Measurements from ENCODE around the gene TRIM17. TPM values are rescaled to one million over a fixed set of nuclear protein-coding genes. Genes with fewer than 3 reads are reported as not detected.

Gene TRIM17
- total RNA-seq, 6 experiments from 2014 or later = 0.23 to 0.36 (median 0.30) TPM; not detected in 3

DNA sequence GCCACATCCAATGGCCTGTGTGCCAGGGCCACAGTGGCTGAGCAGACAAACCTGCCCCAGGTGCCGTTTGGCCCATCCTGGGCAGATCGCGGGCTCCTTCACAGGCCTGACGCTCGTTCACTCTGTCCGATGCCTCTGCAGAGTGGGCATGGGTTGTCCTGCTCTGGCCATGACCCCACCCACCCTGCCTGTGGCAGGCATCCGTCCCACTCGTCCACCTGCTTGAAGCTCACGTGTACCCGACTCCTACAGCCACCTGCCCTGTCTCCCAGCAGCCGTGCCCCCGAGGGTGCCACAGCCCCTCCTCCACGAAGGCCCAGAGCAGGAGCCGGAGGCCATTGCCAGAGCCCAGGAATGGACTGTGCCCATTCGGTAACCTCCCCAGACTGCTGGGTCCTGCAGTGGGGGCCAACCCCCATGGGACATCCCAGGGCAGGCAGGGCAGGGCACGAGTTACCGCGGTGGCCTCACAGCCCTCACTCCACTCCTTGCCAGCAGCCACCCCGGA is 51.9 kb downstream of the TRIM17 start:
- H3K9me3 Mint-ChIP-seq = no peaks in the 10 kb centered on the region
- no peak overlapping the region for H3K27ac Mint-ChIP-seq
- no peak overlapping the region for H3K4me3 Mint-ChIP-seq
- no peak for DNase-seq
- H3K4me1 Mint-ChIP-seq (ENCODE audit: low read depth) = no peaks in the 10 kb centered on the region
- TF ChIP-seq, protein P1, sequence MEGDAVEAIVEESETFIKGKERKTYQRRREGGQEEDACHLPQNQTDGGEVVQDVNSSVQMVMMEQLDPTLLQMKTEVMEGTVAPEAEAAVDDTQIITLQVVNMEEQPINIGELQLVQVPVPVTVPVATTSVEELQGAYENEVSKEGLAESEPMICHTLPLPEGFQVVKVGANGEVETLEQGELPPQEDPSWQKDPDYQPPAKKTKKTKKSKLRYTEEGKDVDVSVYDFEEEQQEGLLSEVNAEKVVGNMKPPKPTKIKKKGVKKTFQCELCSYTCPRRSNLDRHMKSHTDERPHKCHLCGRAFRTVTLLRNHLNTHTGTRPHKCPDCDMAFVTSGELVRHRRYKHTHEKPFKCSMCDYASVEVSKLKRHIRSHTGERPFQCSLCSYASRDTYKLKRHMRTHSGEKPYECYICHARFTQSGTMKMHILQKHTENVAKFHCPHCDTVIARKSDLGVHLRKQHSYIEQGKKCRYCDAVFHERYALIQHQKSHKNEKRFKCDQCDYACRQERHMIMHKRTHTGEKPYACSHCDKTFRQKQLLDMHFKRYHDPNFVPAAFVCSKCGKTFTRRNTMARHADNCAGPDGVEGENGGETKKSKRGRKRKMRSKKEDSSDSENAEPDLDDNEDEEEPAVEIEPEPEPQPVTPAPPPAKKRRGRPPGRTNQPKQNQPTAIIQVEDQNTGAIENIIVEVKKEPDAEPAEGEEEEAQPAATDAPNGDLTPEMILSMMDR (IDR thresholded peaks at IDR 0.05) = no peak
- H3K36me3 Mint-ChIP-seq (ENCODE audit: low read depth) = no peaks in the 10 kb centered on the region
- peaks cover 4% of the 10 kb centered on the region; the same call in 1 of the 2 replicates for H3K27me3 Mint-ChIP-seq (ENCODE audit: insufficient read depth)

DNA sequence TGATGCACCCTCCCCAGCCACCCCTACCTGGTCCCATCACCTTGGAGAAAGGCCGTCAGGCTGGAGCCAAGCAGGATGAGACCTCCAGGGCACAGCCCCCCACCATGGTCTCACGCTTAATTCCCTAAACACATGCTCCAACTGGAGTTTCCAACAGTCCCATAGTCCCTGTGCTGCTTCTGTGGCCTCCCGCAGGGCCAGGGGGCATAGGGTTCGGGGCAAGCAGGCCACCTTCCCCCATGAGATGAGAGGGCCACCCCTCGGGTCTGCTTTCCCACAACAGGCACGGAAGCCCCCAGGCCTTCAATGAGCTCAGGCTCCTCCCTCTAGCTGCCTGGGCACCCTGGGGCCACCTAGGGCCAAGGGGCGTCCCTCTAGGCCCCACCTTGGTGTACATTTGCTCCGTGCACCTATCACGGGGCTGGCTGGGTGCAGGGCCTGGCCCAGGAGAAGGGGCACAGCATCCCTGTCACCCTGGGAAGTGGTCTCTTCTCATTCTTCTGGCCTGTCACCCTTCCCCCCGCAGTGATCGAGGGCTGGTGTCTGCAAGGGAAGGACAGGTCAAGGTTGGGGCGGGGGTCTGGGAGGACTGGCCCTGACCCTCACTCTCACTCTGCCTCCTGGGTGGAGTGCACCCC is 52.5 kb downstream of the TRIM17 start:
- DNase-seq = no peak
- H3K9me3 Mint-ChIP-seq = no peaks in the 10 kb centered on the region
- H3K27ac Mint-ChIP-seq = no peak overlapping the region
- no peak overlapping the region for H3K4me3 Mint-ChIP-seq
- no peaks in the 10 kb centered on the region for H3K36me3 Mint-ChIP-seq (ENCODE audit: low read depth)
- H3K4me1 Mint-ChIP-seq (ENCODE audit: low read depth) = no peaks in the 10 kb centered on the region
- TF ChIP-seq, protein P1 (IDR thresholded peaks at IDR 0.05) = no peak
- peaks cover 4% of the 10 kb centered on the region; the same call in 1 of the 2 replicates for H3K27me3 Mint-ChIP-seq (ENCODE audit: insufficient read depth)

DNA sequence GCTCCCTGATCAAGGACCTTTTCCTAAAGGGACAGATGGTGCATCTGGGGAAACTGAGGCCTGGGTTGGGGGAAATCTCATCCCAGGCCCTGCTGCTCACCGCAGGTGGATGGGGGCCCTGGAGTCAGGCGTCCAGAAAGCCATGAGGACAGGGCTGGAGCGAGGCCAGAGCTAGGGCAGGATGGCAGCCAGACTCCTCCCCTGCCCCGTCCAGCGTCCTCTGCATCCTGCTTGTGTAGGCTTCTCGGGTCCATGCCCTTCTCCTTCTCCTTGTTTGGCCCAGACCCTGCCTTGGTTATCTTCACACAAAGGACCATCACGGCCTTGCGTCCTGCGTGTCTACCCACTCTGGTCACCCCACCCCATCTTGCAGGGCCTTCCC is 53.0 kb downstream of the TRIM17 start:
- H3K9me3 Mint-ChIP-seq = no peaks in the 10 kb centered on the region
- H3K4me1 Mint-ChIP-seq (ENCODE audit: low read depth) = no peaks in the 10 kb centered on the region
- TF ChIP-seq, protein P1 (IDR thresholded peaks at IDR 0.05) = no peak
- H3K27ac Mint-ChIP-seq = no peak overlapping the region
- no peaks in the 10 kb centered on the region for H3K36me3 Mint-ChIP-seq (ENCODE audit: low read depth)
- no peak overlapping the region for H3K4me3 Mint-ChIP-seq
- DNase-seq = no peak
- H3K27me3 Mint-ChIP-seq (ENCODE audit: insufficient read depth) = peaks cover 2% of the 10 kb centered on the region; the same call in 1 of the 2 replicates

DNA sequence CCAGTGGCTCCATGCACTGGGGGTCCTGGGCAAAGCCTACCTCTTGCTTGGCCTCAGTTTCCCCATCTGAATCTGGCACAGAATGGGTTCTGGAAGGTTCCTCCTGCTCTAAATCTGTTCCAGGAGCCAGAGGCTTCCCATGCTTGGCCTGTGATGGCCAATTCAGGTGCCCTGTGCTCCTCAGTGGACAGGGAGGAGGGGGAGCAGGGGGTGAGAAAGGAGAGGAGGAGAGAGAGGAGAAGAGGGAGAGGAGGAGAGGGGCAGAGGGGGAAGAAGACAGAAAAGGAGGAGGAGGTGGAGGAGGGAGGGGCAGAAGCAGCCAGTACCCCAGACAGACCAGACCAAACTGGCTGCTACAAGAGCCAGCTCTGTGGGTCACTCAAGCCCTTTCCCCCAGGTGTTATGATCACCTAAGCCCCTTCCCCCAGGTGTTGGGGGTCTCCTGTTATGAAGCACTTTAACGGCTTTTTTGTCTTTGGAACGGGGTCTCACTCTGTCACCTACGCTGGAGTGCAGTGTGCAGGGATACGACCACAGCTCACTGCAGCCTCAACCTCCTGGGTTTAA is 53.7 kb downstream of the TRIM17 start:
- TF ChIP-seq, protein P1 (IDR thresholded peaks at IDR 0.05) = no peak
- no peak for DNase-seq
- no peak overlapping the region for H3K4me3 Mint-ChIP-seq
- H3K27ac Mint-ChIP-seq = no peak overlapping the region
- H3K4me1 Mint-ChIP-seq (ENCODE audit: low read depth) = no peaks in the 10 kb centered on the region
- no peaks in the 10 kb centered on the region for H3K9me3 Mint-ChIP-seq
- H3K27me3 Mint-ChIP-seq (ENCODE audit: insufficient read depth) = peaks cover 2% of the 10 kb centered on the region
- no peaks in the 10 kb centered on the region for H3K36me3 Mint-ChIP-seq (ENCODE audit: low read depth)

DNA sequence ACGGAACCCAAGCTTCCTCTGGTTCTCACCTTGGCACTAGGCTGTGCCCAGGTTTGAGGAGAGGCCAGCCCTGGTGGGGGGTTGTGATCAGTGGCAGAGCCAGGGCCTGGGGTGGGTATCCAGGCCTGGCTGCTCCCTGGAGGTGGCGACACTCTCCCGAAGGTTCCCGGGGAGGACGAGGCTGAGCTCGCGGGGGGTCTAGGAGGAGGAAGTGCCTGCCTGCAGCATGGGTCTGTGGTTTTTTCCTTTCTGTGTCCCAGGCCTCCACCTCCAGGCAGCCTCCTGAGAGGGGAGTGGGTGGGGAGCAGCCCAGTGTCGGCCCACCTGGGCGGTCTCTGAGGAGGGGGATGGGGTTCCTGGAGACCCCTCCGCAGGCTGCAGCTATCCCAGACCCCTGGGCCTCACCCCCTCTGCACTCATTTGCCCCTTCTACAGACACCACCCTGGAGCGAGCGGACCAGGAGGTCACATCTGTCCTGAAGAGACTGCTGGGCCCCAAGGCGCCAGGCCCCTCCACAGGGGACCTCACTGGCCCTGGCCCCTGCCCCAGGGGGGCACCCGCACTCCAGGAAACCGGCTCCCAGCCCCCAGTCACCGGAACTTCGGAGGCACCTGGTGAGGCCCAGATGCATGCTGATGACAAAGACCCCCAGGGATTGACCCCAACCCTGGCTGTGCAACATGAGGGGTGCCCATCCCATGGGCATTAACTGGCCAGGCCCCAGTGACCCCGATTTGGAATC is 54.3 kb downstream of the TRIM17 start:
- TF ChIP-seq, protein P1 (IDR thresholded peaks at IDR 0.05) = no peak
- Mint-ChIP-seq H3K27ac (no peak overlapping the region), H3K36me3 (ENCODE audit: low read depth) (no peaks in the 10 kb centered on the region)

More for the DNA sequence above, 54.3 kb downstream of the TRIM17 start:
- Mint-ChIP-seq H3K27me3 (ENCODE audit: insufficient read depth) (peaks cover 2% of the 10 kb centered on the region), H3K9me3 (no peaks in the 10 kb centered on the region), H3K4me1 (ENCODE audit: low read depth) (no peaks in the 10 kb centered on the region), H3K4me3 (no peak overlapping the region)
- DNase-seq = no peak

Measured in HFFc6 (cell line).